HG03103 (cell line): ENCODE data around the gene ADGRG6.

Experiments used
- ATAC-seq: cut with Tn5 transposase; IDR thresholded peaks from one replicate; pipeline ENCODE4 v1.9.1; 2021; ENCODE audit warnings: low read depth; ENCODE audit not compliant: unreplicated experiment

ADGRG6 gene

DNA sequence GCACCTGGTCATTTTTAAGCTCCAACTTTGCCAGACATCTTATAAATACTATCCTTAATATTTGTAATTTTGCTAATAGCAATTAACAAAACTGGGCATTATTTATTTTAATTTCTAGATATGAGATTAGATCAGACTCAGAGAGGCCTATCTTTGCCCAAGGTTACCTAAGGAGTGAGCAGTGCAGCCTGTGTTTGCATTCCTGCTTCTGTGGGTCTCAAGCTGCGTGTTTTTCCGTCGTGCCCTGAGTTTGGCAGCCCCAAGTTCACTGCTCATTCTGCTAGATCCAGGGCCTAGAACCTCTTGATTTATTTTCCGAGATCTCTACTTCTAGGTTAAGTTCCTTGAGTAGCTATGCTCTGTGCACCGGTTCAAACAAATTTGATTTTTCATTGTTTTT lies 11.0 kb upstream of the ADGRG6 start:
- ATAC-seq: no peak

DNA sequence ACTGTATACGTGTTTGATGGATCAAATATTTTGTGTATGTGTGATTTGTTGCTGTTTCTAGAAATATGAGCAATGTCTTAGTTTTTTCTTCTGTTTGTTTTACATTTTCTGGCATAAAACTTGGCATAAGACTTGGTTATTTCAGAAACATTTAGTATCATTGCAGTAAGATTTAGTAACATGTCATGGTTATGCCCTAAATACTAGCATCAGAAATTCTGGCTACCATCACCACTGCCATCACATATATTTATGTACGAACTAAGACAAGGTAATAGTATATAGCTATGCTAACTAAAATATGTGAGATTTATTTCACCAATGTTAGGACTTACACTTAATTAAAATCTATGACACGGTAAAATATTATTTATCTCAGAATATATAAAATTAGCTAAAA lies 10.3 kb upstream of the ADGRG6 start:
- no peak for ATAC-seq

DNA sequence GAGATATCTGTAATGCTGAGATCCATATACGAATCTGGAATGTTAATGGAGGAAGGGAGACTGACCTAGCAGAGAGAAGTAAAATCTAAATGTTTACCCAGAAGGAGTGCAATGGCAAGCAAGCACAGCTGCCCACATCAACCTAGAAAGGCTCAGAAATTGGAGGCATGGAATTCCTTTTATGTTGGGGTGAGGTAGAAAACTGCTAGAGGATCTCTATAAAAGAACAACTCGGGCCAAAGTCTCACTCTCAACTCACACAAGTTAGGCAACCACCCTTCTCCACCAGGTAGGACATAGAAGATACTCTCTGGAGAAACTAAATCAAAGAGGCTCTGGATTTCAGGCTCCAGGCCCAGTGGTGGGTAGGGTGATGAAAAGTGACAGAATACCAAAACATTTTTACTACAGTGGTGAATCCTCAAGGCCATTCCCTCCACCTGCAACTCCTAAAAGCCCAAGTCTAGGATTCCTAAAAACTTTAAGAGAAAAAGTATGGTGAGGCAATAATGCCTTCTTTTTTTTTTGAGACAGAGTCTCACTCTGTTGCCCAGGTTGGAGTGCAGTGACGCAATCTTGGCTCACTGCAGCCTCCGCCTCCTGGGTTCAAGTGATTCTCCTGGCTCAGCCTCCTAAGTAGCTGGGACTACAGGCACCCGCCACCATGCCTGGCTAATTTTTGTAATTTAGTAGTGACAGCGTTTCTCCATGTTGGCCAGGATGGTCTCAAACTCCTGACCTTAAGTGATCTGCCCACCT lies 9.5 kb upstream of the ADGRG6 start:
- no peak for ATAC-seq

DNA sequence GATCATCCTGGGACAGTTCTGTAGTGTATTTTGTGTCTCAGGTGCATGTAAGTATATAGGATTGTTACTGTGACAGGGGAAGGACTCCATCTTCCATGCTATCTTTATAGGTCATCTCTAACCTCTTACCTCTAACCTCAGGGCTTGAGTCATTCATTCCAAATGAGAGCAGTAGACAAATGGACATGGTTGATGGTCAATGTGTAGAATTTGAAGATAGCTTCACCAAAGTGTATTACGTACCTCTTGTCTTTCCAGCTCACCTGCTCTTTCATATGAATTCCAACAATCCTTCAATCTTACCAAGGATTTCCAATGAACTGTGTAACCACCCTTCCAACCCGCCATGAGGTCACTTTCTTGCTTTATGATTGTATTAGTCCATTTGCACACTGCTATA lies 8.7 kb upstream of the ADGRG6 start:
- ATAC-seq: no peak

DNA sequence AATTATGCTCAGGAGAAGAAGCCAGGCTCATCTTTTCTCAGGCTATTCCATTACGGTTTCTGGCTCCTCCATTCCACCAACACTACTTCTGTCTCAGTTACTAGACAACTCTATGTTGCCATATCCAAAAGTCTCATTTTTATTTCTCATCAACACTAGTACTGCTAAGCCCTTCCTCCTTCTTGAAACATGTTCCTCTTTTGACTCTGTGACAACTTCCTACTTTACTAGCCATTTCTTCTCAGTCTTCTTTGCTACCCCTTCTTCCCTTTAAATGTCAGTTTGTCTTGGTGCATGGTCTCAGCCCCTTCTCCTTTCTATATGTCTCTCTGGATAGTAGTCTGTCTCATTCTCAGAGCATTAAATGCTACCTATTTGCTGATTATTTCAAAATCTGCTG lies 7.1 kb upstream of the ADGRG6 start:
- ATAC-seq: no peak

DNA sequence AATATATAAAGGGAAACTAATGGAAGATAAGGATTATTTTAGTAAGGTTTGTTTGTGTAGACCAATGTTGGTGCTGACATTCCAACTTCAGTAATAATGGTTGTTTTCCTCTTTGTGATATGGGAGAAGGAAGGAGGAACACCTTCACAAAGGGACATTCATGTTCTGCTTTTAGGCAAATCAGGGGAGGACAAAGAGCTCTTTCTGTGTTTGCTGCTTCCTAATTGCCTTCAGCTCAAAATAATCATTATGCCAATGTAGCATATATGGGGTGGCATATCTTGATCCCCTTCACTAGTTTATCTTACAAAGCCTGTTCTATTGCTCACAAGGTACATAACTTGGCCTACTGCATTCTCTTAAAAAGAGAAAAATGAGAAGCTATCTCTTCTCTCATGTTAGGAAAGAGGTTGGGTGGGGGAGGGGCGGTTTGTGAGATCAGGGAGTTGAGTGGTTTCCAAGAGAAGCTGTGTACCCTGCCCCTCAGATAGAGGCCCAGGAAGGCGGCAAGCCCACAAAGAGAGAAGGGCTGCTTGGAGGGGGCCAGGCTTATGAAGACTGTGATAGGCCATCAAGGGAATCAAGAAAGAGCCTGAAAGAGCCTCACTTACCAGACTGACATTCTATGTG lies 4.7 kb upstream of the ADGRG6 start:
- ATAC-seq: no peak

DNA sequence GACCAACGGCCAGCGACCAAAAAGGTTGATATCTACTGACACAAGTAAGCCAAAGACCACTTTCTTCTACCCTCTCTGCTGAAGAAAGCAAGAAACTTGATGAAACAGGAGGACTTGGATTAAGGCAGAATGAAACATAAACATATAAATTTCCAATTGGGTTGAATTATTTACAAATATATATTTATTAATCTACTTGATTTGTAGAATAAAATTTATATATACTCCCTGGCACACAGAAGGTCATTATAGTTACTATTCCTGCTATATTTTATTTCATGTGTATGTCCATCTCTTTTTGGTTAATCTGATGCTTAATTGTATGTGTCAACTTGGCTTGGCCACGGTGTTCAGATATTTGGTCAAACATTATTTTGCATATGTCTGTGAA lies 4.2 kb upstream of the ADGRG6 start:
- no peak for ATAC-seq

DNA sequence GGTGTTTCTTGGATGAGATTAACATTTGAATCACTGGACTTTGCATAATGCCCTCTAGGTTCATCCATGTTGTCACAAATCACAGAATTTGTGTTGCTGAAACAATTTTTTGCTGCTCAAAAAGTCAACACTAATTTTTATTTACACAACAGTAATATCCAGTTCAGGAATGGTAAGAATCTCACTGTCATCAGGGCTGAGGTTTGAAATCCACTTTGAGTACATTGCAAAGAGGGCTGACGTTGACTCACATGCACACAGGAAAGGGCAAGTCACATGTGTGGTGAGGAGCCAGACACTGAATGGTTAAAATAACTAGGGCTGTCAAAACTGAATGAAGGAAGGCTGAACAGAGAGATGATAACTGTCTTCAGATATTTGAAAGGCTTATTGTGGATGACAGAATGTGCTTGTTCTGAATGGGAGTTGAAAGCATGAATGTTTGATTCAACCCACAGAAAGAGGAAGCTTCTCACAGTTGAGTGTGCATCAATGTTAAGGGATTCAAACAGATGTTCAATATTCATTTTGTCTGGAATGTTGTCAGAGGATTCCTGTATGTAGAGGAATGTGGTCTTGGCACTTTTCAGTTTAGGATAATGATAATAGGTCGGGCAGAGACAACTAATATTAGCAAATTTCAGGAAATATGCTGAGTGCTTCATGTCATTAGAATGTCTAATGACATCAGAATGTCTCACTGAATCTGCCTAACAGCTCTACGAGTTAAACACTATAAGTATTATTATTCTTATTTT lies 3.6 kb upstream of the ADGRG6 start:
- no peak for ATAC-seq

DNA sequence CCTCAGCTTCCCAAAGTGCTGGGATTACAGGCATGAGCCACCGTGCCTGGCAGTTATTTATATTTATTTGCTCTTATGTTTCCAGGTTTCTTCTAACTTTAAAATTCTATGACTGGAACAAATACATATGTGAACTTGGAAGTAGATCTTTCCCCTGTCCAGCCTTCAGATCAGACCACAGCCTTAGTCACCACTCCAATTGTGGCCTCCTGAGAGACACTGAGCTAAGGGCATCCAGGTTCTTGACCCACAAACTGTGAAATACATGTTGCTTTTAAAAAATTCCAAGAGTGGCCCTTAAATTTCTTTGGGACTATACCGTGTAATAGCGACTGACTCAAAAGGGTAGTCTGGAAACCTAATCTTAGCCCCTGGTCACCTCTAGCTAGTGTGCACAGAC lies 1.5 kb upstream of the ADGRG6 start:
- no peak for ATAC-seq

DNA sequence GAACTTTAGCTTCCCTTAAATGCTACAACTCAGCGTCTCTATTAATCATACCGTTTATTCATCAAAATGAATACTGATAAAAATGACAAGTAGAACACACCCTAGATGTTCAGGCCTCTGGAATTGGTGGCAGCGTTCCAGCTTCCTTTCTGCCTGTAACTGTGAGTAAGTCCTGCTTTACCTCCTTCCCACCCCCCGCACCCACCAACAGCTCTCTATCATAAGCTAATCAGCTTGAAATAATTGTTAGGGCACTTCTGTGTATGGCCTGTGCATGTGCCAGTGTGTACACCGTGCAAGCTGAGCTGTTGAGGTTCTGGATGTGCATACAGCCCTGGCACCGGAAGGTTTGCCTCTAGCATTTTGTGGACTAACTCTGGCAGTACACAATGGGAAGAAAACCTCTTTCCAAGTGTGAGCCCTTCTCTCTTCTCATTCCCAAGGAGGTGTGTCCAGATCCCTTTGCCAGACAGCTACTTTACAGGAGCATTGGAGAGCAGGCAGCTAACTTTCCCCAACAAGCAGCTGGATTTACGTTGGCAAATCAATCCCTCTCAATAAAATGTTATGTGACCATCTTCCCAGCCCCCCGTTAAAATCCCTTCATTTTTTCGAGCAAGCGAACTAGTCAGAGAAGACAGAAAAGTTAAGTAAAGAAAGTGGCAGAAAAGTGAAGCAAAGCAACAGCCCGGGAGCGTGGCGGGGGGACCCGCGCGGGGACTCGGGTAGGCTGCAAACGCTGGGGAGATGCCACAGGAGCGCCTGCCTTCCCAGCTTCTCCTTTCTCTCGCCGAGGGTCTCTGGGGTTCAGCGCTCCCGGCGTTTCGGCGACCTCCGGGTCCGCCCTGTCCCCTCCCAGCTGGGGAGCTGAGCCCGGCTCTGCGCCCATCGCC lies 803 bp upstream of the ADGRG6 start:
- ATAC-seq: no peak

DNA sequence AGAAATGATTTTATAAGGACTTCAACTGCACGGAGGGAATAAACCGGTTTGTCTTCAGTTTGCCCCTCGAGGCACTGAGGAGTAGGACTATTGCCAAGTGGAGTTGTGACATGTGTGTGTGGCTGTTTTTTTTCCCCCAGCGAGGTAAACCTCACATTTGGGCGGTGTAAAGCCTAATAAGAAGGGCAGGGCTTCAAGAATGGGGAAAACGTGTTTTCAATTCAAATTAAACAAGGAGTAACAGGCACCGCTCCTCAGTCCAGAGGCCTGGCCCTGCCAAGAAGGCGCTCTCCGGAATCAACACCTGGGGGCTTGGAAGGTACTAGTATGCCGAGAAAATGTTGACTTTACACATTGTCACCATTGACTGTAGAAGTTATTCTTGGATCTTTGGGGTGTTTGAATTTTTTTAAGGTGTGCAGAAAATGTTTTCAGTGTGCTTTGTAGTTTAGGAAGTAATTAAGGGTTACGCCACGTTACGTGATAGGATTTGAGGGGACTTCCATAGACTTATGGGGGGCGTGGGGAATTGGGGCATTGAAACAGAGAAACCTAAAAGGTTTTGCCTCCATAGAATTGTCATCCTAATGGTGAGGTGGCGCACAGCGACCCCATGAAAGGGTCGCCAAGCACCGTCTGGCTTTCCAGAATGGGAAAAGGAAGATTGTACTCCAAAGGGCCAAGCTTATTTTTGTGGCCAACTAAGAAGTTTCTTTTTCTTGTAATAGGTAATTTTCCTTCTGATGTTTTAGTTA lies 791 bp downstream of the ADGRG6 start:
- no peak for ATAC-seq

DNA sequence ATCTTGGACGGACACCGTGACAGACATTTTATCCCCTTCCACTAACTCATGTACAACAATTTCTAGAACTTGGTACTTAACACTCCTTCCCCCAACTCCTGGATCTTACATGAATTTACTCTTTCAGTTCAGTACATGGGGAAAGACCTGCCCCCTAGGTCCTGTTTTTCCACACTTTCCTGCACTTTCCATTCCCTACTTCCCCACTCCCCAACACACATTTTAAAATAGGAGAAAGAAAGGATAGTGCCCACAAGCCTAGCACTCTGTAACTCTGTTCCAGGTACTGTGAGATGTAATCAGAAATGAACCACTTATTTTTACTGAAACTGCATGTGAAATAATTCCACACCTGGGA lies 1.3 kb downstream of the ADGRG6 start:
- ATAC-seq: no peak

DNA sequence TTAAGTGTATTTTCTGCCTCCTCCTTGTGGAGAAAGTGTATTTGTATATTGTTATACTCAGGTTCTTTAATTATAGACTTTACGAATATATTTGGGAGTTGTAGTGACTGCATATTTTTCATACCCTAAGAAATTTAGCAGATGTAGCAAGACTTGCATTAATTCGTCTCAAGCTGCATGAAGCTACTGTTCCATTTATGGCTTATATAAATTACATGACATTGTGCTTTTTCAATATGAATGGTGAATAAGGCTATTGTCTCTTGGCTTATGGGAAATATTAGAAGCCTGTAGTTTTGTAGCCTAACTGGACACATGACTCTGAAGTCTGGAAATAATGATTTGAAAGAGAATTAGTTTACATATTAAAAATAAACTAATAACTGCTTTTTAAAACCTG lies 2.4 kb downstream of the ADGRG6 start:
- no peak for ATAC-seq

DNA sequence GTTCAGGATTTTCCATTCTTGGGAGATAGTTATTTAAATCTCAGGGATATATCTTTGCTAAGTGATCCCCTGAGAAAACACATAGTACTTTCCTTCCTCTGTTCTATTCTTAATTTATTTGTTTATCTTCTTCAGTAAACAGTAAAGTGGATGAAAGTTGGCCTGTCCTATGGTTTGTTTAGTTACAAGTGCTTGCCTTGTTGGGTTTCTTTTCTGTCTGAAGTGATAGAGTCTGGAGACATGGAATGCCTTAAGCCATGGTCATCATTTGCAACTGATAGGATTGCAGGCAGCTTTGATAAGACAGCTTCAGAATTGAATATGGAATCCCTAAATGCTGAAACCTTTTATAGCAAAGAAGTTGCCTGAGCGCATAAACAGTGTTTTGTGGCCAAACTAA lies 4.9 kb downstream of the ADGRG6 start:
- ATAC-seq: no peak

DNA sequence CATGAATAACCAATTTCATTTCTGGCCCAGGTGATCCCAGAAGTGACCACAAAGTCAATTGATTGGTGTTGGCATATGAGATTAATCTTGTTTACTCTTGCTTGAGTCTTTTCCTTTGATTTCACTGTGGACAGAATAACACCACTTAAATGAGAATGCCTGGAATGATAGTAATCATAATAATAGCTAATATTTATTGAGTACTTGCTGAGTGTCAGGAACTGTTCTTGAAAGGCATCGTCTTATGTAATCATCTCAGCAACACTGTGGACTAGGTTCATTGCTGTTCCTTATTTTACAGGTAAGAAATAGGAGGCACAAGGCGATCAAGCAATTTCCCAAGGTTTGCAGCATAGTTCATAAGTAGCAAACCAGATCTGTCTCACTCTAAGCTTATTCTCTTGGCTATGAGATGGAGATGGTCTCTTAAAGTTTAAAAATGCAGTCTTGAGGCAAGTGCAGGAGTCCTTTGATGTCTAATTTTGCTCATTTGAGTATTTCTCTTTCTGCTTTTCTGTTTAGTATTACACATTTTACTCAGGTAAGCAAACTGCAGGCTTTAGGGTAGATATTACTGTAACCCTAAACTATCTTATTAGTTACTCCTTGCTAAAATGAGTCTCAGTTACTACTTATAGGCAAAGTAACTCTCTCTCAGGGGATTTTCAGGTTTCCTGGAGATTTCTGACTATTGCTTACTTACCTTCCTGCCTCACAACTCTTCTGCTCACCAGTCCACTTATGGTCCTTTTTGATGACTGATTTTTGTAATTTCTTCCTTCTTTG lies 6.3 kb downstream of the ADGRG6 start:
- ATAC-seq: no peak

DNA sequence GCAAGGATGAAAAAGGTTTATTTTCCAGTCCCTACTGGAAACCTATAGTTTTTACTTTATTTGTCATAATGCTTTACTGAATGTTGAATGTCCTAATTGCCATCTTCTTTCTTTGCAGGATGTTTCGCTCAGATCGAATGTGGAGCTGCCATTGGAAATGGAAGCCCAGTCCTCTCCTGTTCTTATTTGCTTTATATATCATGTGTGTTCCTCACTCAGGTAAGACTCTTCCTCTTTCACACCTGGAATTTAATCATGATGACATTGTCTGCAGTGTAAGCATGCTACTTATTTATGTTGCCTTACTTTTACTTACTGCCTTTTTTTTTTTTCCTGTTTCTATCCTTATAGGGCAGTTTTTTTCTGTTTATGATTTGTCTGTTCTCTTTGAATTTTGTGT lies 7.6 kb downstream of the ADGRG6 start:
- ATAC-seq: no peak

DNA sequence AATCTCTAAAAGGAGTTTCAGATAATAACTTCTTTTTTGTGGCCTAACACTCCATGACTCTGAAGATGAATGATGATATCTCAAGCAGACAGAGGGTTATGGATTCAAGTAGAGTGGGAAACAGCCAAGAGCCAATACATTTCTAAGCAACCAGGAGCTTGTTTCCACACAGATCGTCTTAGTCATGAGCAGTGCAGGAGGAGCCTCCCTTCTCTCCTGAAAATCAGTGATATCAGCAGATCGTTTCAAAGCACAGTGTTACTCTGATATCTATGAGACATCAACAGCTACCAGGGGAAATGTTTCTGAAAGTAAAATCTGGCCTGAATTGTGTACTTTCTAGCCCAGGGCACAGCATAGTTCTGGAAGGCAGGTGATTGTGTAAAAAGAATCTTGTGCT lies 11.5 kb downstream of the ADGRG6 start:
- no peak for ATAC-seq

DNA sequence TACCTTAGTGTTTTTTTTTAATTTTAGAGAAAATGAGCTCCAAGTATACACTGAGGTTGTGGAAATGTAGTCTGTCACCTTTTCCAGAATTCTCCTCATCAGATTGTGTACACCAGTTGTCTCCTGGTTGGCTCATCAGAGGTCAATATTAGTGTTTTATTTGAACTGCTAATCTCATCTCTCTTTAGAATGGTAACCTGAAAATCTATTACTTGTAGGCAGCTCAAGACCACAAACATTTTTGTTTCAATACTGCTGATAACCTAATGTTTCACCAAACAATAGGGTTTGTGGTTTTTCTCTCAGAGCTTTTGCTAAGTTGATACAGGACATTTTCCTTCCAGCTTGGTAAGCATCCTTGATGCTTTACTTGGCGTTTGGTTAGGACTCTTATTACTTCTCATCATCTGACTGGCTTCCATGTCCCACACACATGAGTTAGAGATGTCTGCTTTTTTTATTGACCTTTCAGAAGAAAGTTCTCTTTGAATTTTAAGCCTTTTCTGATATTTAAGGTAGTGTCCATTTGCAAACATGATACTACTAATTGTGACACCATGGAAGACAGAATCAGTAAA lies 15.1 kb downstream of the ADGRG6 start:
- no peak for ATAC-seq

DNA sequence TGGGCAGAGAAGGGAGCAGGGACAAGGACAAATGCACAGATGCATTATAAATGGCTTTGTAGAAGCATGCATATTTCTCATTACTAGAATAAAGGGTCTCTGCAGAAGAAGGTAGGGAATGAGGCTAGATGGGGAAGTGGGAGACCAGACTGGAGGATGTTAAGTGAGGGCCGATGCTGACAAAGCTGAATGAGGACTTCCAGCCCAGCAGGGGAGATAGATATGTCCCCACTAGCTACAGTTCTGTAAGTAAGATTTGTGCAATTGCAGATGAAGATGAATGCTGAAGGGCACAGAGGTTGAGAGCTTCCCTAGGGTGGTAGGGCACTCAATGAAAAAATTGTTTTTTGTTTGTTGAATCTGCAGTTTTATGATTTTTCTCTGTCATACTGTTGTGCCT lies 16.9 kb downstream of the ADGRG6 start:
- no peak for ATAC-seq
